Mesendoderm (in vitro differentiated cells): ENCODE data around the gene KCNS3.

Experiments
- DNase-seq: peaks from one replicate; pipeline ENCODE4 v3.0.0; 2013
- H2AK5ac ChIP-seq: 2 replicates; pipeline ENCODE4 v1.6.1; 2013; ENCODE audit warnings: low read length, inconsistent platforms
- H2BK120ac ChIP-seq: 2 replicates; pipeline ENCODE4 v1.6.1; 2013; ENCODE audit warnings: low read depth, mild to moderate bottlenecking, low read length, moderate library complexity, mixed read lengths
- H2BK15ac ChIP-seq: replicated peaks from 2 replicates; pipeline ENCODE4 v1.6.1; 2013; ENCODE audit warnings: low read depth, mild to moderate bottlenecking, moderate library complexity
- H2BK5ac ChIP-seq: 2 replicates; pipeline ENCODE4 v1.6.1; 2013; ENCODE audit warnings: low read length, inconsistent platforms
- H3K18ac ChIP-seq: 2 replicates; pipeline ENCODE4 v1.6.1; 2013; ENCODE audit warnings: mild to moderate bottlenecking, low read length, mixed read lengths
- H3K23ac ChIP-seq: one replicate; pipeline ENCODE4 v1.6.1; 2013; ENCODE audit warnings: low read length
- H3K27ac ChIP-seq: 2 replicates; pipeline ENCODE4 v1.5.1; 2013; ENCODE audit warnings: low read depth, mild to moderate bottlenecking, inconsistent platforms, low read length, moderate library complexity
- H3K27me3 ChIP-seq: 2 replicates; pipeline ENCODE4 v1.6.1; 2013; ENCODE audit warnings: low read length, control low read depth, mild to moderate bottlenecking, inconsistent platforms; ENCODE audit not compliant: insufficient read depth, poor library complexity
- H3K36me3 ChIP-seq: 2 replicates; pipeline ENCODE4 v1.6.1; 2013; ENCODE audit warnings: low read length, inconsistent platforms; ENCODE audit not compliant: control insufficient read depth, insufficient read depth
- H3K4ac ChIP-seq: one replicate; pipeline ENCODE4 v1.6.1; 2013; ENCODE audit warnings: low read depth, mild to moderate bottlenecking, low read length, moderate library complexity
- H3K4me1 ChIP-seq: 2 replicates; pipeline ENCODE4 v1.6.1; 2013; ENCODE audit warnings: low read depth, low read length, inconsistent platforms; ENCODE audit not compliant: control insufficient read depth
- H3K4me2 ChIP-seq: 2 replicates; pipeline ENCODE4 v1.6.1; 2013; ENCODE audit warnings: low read length
- H3K4me3 ChIP-seq: 2 replicates; pipeline ENCODE4 v1.5.1; 2013; ENCODE audit warnings: mild to moderate bottlenecking, low read length
- H3K56ac ChIP-seq: one replicate; pipeline ENCODE4 v1.6.1; 2013; ENCODE audit warnings: low read length
- H3K79me1 ChIP-seq: 2 replicates; pipeline ENCODE4 v1.6.1; 2013; ENCODE audit warnings: low read length, inconsistent platforms
- H3K79me2 ChIP-seq: 2 replicates; pipeline ENCODE4 v1.6.1; 2013; ENCODE audit warnings: mild to moderate bottlenecking, low read length; ENCODE audit not compliant: control insufficient read depth, insufficient read depth
- H3K9ac ChIP-seq: 2 replicates; pipeline ENCODE4 v1.6.1; 2013; ENCODE audit warnings: low read length, inconsistent platforms
- H4K5ac ChIP-seq: one replicate; pipeline ENCODE4 v1.6.1; 2013; ENCODE audit warnings: low read length
- H4K8ac ChIP-seq: one replicate; pipeline ENCODE4 v1.6.1; 2013; ENCODE audit warnings: low read depth, mild to moderate bottlenecking, control low read depth, low read length, moderate library complexity
- WGBS: extraction: QIAGEN DNeasy Blood & Tissue Kit; methylation state at CpG from one replicate; pipeline ENCODE4 v1.1.7; 2013; ENCODE audit warnings: low lambda C conversion rate, missing lambda C conversion rate; ENCODE audit not compliant: insufficient coverage; ENCODE audit errors: extremely low coverage; 5-methylcytosine and 5-hydroxymethylcytosine counted together

The KCNS3 gene

GRCh38 chr2:17916584-17916983 is 38.1 kb downstream of the KCNS3 start:
- no peaks in the 10 kb centered on the region for H3K4me1 ChIP-seq
- no peak overlapping the region for H3K27ac ChIP-seq
- no peak overlapping the region for H3K9ac ChIP-seq
- no peak overlapping the region for H3K4ac ChIP-seq
- no peaks in the 10 kb centered on the region for H3K27me3 ChIP-seq
- no peak overlapping the region for H2BK120ac ChIP-seq
- no peak for DNase-seq
- H3K79me1 ChIP-seq = peaks cover 1% of the 10 kb centered on the region
- no peak overlapping the region for H2AK5ac ChIP-seq
- no peak overlapping the region for H2BK5ac ChIP-seq
- H4K8ac ChIP-seq = no peak overlapping the region
- no peaks in the 10 kb centered on the region for H3K36me3 ChIP-seq
- no peak overlapping the region for H2BK15ac ChIP-seq
- H3K4me2 ChIP-seq = no peak overlapping the region
- no peaks in the 10 kb centered on the region for H3K79me2 ChIP-seq
- no peak overlapping the region for H4K5ac ChIP-seq
- no peak overlapping the region for H3K4me3 ChIP-seq
- H3K56ac ChIP-seq = no peak overlapping the region
- H3K23ac ChIP-seq = no peak overlapping the region
- H3K18ac ChIP-seq = no peak overlapping the region

DNA sequence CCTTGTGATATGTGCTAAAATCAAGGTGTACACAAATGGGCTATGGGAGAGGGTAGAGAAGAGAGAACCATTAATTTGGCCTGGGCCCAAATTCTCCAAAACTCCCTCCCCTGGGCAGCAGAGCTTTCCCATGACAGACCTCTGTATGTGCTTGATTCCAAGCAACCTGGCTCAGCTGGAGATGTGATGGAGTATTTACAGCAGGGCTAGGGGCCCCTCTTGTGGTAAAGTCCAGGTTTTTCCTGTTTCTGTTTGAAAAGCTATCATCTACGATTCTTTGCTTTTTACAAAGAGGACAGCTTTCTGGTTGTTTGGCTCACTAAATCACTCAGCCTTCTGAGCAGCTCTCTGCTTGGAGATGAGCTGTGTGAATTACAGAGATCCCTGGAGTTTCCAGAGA is 40.3 kb downstream of the KCNS3 start:
- DNase-seq = peak; percentile 73
- Histone ChIP-seq H2BK120ac (no peak overlapping the region), H3K27me3 (no peaks in the 10 kb centered on the region), H3K18ac (no peak overlapping the region), H3K79me2 (no peaks in the 10 kb centered on the region), H3K56ac (no peak overlapping the region), H3K4me3 (no peak overlapping the region), H2BK5ac (no peak overlapping the region), H2AK5ac (no peak overlapping the region), H3K36me3 (no peaks in the 10 kb centered on the region), H4K5ac (no peak overlapping the region), H3K23ac (no peak overlapping the region), H3K4ac (no peak overlapping the region), H3K27ac (no peak overlapping the region), H3K4me1 (no peaks in the 10 kb centered on the region), H3K4me2 (no peak overlapping the region), H4K8ac (no peak overlapping the region), H3K9ac (no peak overlapping the region), H3K79me1 (peaks cover 1% of the 10 kb centered on the region), H2BK15ac (no peak overlapping the region)
- no CpG with 5 or more reads among the region's 1 CpG for WGBS

DNA sequence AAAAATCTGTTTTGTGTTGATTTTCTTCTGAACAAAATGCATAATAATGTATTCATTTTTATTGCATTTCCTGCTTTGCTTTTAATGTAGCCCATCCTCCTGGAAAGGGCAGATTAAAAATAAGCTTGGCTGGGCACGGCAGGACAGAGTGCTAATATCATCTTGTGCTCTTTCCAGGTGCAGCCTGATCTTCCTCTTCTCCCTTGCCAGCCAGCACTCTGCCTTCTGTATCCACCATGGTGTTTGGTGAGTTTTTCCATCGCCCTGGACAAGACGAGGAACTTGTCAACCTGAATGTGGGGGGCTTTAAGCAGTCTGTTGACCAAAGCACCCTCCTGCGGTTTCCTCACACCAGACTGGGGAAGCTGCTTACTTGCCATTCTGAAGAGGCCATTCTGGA is 52.3 kb downstream of the KCNS3 start:
- H3K79me1 ChIP-seq = no peaks in the 10 kb centered on the region
- H3K4me3 ChIP-seq = no peak overlapping the region
- H3K4me1 ChIP-seq = peaks cover 4% of the 10 kb centered on the region
- H3K79me2 ChIP-seq = no peaks in the 10 kb centered on the region
- H2AK5ac ChIP-seq = no peak overlapping the region
- no peak for DNase-seq
- WGBS = no CpG with 5 or more reads among the region's 4 CpGs
- no peak overlapping the region for H2BK5ac ChIP-seq
- H3K27ac ChIP-seq = no peak overlapping the region
- H2BK15ac ChIP-seq = no peak overlapping the region
- H3K56ac ChIP-seq = no peak overlapping the region
- no peak overlapping the region for H2BK120ac ChIP-seq
- H4K5ac ChIP-seq = no peak overlapping the region
- no peak overlapping the region for H3K18ac ChIP-seq
- H3K9ac ChIP-seq = no peak overlapping the region
- no peak overlapping the region for H3K4me2 ChIP-seq
- no peak overlapping the region for H3K4ac ChIP-seq
- H3K36me3 ChIP-seq = no peaks in the 10 kb centered on the region
- H4K8ac ChIP-seq = no peak overlapping the region
- H3K23ac ChIP-seq = no peak overlapping the region
- no peaks in the 10 kb centered on the region for H3K27me3 ChIP-seq

GRCh38 chr2:17933256-17933655 is 54.8 kb downstream of the KCNS3 start:
- H3K56ac ChIP-seq = no peak overlapping the region
- no peak overlapping the region for H2AK5ac ChIP-seq
- no peaks in the 10 kb centered on the region for H3K27me3 ChIP-seq
- no peak overlapping the region for H2BK120ac ChIP-seq
- no peaks in the 10 kb centered on the region for H3K79me1 ChIP-seq
- no peak overlapping the region for H3K4me3 ChIP-seq
- H3K9ac ChIP-seq = no peak overlapping the region
- no peak for DNase-seq
- no peaks in the 10 kb centered on the region for H3K79me2 ChIP-seq
- H3K23ac ChIP-seq = no peak overlapping the region
- no peaks in the 10 kb centered on the region for H3K36me3 ChIP-seq
- no peak overlapping the region for H4K8ac ChIP-seq
- no peak overlapping the region for H2BK5ac ChIP-seq
- no peak overlapping the region for H3K27ac ChIP-seq
- peaks cover 4% of the 10 kb centered on the region for H3K4me1 ChIP-seq
- no peak overlapping the region for H3K4ac ChIP-seq
- no CpG with 5 or more reads among the region's 3 CpGs for WGBS
- H3K4me2 ChIP-seq = no peak overlapping the region
- H4K5ac ChIP-seq = no peak overlapping the region
- H3K18ac ChIP-seq = no peak overlapping the region
- H2BK15ac ChIP-seq = no peak overlapping the region

GRCh38 chr2:17934721-17935120 is 56.3 kb downstream of the KCNS3 start:
- Histone ChIP-seq H3K9ac (no peak overlapping the region), H3K27ac (no peak overlapping the region), H2BK120ac (no peak overlapping the region), H3K36me3 (no peaks in the 10 kb centered on the region), H3K4me3 (no peak overlapping the region), H2AK5ac (no peak overlapping the region), H3K4me2 (no peak overlapping the region), H3K79me2 (no peaks in the 10 kb centered on the region), H4K8ac (no peak overlapping the region), H3K23ac (no peak overlapping the region), H3K79me1 (no peaks in the 10 kb centered on the region), H2BK15ac (no peak overlapping the region), H4K5ac (no peak overlapping the region), H3K56ac (no peak overlapping the region), H3K4ac (no peak overlapping the region), H3K4me1 (peaks cover 4% of the 10 kb centered on the region), H2BK5ac (no peak overlapping the region), H3K18ac (no peak overlapping the region), H3K27me3 (no peaks in the 10 kb centered on the region)
- no peak for DNase-seq
- no CpG with 5 or more reads among the region's 4 CpGs for WGBS

GRCh38 chr2:17935242-17935885 is 56.9 kb downstream of the KCNS3 start:
- H2BK120ac ChIP-seq = no peak overlapping the region
- no peak overlapping the region for H4K5ac ChIP-seq
- WGBS = no CpG with 5 or more reads among the region's 6 CpGs
- H3K27me3 ChIP-seq = no peaks in the 10 kb centered on the region
- H2BK15ac ChIP-seq = no peak overlapping the region
- no peaks in the 10 kb centered on the region for H3K79me2 ChIP-seq
- no peak overlapping the region for H3K18ac ChIP-seq
- peaks cover 4% of the 10 kb centered on the region for H3K4me1 ChIP-seq
- H3K23ac ChIP-seq = no peak overlapping the region
- H3K9ac ChIP-seq = no peak overlapping the region
- H3K4me2 ChIP-seq = no peak overlapping the region
- H3K27ac ChIP-seq = no peak overlapping the region
- no peak overlapping the region for H2AK5ac ChIP-seq
- H3K4me3 ChIP-seq = no peak overlapping the region
- peak; percentile 42 for DNase-seq
- no peaks in the 10 kb centered on the region for H3K79me1 ChIP-seq
- no peak overlapping the region for H4K8ac ChIP-seq
- H3K4ac ChIP-seq = no peak overlapping the region
- H3K36me3 ChIP-seq = no peaks in the 10 kb centered on the region
- no peak overlapping the region for H3K56ac ChIP-seq
- no peak overlapping the region for H2BK5ac ChIP-seq
